ENCODE data around the gene KY.

The KY gene

DNA sequence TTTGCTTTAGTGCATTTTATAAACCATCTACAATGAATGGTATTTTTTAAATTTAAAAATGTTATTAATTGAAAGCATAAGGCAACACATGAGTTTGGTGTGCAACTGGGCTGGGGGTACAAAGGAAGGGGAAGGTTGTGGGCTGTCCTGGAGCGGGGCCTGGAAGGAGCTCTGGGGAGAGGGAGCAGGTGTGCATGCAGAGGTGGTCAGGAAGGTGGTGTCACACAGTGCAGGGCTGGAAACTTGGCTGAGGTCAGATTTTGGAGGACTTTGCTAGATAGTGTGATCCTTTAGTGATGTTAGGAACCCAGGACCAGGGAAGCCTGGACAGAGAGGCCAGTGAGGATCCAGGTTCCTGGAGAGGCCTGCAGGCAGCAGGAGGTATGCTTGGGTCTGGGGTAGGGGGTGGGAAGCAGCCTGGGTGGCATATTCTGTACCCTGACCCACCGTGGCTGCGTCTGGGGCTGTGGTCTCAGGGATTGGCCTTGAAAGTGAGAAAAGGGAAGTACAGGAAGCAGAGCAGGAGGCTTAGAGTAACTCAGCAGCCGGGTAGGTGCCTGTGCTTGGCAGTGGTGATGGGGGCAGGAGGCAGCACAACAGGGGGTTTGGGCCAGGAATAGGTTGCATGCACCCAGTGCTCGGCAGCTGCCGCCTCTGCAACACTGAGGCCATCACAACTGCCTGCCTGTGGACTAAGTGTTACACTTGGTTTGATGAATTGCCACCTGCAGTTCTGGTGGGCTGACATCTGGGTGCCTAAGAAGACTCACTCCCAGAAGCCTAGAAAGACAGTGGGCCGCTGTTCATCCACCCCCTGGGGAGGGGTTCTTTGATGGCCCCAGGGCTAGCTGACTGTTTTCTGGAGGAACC, 33.0 kb downstream of the KY start:
- DNase-seq = no peak

DNA sequence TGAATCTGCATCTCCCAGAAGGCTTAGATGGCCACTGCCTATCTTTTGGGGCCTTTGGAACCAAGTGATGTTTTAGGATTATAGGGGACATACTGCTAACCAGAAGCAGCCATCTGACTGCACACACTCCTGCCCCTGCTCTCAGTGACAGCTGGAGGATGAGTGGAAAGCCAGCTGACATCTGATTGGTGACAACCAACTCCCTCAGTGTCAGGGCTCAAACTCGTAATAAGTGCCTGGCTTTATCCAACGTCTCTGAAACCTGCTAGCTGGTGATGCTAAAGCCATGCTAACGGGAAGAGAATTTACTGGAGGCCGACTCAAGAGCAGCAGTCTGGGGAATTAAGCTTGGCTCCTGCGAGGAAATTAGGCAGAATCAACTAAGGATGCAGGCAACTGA, 35.1 kb downstream of the KY start:
- no peak for DNase-seq

GRCh38 chr3:134614955-134615354, 35.9 kb downstream of the KY start:
- no peak for DNase-seq

- no peak for DNase-seq
Observed at GRCh38 chr3:134613006-134613520, 37.8 kb downstream of the KY start.

GRCh38 chr3:134611516-134611915, 39.3 kb downstream of the KY start:
- no peak for DNase-seq

- DNase-seq = no peak
Observed at GRCh38 chr3:134610432-134611385, 40.1 kb downstream of the KY start.

DNA sequence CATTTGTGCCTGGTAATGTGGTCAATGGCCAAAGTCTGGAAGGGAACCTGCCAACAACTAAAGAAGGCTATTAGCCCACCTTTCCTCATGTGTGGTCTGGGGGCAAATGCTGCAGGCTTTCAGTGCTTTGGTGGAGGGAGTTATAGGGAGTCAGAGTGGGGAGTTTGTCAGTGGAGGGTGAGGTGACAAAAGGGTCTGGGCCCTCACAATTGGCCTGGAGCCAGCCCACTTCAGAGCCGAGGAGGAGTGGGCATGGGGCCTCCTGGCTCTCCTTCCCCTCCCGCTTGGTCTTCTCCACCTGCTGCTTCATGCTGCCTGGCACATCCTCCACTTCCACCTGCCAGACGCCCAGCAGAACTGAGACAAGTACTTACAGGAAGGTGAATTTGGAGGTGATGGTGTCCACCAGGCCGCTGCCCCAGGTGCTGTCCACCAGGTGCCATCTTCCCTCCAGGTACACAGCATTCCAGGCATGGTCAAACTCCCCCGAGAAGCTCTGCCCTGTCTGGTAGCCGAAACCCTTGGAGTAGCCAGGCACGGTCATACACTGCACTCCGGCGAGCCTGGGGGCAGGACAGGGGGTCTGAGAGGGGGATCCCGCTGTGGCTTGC, 40.9 kb downstream of the KY start:
- no peak for DNase-seq

- no peak for DNase-seq
Observed at GRCh38 chr3:134608771-134609435, 41.9 kb downstream of the KY start.

DNA sequence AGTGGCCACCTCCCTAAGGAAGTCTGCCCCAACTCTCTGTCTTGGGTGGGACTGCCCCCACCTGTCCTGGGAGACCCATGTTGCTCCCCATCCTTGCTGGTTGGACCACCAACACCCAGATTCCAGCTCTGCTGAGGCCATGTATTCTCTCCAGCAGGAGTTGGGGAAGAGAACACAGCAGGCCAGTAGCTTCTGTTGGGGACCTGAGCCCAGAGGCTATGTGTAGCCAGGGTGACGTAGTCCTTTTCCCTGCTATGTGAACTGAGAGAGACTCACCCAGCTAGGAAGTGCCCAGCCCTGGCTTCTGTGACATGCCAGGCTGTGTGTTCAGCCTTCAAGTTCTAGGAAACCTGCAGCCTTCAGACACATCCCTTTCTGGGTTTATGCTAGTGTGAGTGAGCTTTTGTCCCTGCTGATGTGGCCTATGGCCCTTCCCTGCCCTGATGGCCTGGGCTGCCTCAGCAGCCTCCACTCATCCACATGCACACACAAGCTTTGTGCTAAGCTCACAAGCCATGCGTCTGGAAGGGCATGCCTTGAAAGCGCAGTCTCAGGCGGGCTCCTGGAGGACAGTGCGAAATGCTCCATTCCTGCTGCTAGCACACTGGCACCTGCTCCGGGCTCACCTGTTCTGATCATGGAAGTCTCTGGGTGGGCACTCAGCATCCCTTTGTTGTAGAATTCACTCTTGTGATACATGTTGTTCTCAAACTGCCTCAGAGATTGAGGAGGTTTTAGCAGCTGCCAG, 42.6 kb downstream of the KY start:
- no peak for DNase-seq

GRCh38 chr3:134607054-134608022, 43.5 kb downstream of the KY start:
- DNase-seq = no peak

GRCh38 chr3:134606033-134607025, 44.5 kb downstream of the KY start:
- DNase-seq = peak; percentile 5

DNA sequence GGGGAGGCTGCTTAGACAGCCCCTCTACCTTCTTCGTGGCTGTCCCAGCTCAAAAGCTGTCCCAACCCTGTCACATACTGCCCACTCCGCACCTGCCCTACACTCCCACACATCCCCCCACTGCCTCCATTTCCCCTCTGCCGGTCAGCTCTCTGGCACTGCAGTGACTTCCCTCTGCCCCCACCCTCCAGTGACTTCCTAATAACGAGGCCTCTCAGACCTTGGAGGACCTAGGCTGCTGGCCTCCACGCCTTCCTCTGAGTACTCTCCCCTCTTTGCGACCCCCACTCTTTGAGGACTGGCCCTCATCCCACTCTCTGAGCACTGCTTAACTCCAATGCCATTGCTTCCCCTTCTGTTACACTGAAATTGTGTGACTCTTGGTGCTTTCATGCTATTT, 45.3 kb downstream of the KY start:
- no peak for DNase-seq

GRCh38 chr3:134603956-134604355, 46.9 kb downstream of the KY start:
- DNase-seq = no peak

DNA sequence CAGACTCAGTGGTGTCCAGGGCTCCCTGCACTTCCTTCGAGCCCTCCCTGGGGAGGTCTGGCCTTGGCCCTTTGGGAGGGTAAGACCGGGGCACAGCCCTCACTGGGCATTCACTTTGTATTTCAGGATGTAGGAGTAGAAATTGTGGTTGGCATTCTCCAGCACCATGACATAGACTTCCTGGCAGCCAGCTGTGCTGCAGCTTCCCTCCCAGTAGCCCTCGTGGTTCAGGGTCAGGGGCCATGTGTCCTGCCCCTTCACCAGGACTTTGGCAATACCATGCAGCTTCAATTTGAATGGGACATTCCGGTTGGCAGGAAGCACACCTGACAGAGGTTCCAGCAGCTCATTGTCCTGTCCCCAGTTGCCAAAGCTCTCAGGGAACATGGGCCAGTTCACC, 47.3 kb downstream of the KY start:
- DNase-seq = no peak

GRCh38 chr3:134602440-134602814, 48.4 kb downstream of the KY start:
- DNase-seq = no peak

GRCh38 chr3:134601539-134602439, 49.0 kb downstream of the KY start:
- no peak for DNase-seq

DNA sequence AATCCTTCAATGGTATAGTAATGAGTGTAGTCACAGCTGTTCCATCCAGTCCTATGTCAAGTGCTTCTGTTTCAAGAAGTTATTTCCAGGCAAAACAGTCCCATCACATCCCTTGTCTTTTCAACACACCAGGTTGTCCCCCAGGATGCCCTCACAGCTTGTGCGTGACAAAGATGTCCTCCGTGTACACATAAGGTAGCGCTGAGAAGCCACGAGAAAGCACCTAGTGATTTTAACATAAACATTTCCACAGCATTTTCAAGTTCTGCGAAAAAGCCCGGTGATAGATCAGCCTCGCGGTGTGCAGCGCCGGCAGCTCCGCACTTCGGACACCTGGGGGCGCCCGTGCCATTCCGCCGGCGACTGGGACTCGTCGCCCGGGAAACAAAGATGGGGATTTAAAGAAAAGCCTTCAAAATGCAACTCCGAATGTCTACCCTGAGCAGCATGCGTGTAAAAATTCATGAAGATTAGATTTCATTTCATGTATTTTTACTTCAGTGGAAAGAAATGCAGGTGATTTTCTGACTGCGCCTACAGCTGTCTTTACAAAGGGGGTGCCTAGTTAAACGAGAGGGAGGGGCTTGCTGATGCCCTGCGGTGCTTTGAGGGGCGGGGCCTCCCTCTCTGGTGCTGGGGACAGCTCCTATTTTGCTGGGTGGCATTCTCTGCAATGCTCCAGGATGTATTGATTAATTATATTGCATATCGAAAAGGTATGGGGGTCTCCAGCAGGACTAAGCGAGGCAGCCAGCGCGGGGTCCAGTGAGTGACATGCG, 49.9 kb downstream of the KY start:
- peak; percentile 43 for DNase-seq
